Measurements from ENCODE around the gene UVRAG.

Gene UVRAG

GRCh38 chr11:75810637-75811390 is 4.2 kb upstream of the UVRAG start:
- no peak for DNase-seq

DNA sequence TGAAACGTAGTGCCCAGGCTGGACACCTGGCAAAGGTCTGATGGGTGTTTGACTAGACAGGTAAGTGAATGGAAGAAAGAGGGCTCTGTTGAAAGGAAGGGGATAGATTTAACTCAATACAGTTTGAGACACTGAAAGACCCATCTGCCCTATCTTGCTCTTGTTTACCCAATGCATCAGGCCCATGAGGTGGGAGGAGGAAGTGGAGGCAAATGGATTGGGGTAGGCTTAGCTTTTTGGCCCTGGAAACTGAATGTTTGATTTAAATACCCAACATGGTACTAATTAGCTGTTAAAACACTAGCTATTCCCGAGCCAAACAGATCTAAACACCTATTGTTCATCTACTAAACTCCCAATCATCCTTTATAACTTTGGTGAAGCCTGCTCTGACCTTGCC is 3.5 kb upstream of the UVRAG start:
- no peak for DNase-seq

GRCh38 chr11:75812542-75813040 is 2.4 kb upstream of the UVRAG start:
- DNase-seq: no peak

- no peak for DNase-seq
These were observed 1.9 kb upstream of the UVRAG start for GRCh38 chr11:75813124-75813523.

DNA sequence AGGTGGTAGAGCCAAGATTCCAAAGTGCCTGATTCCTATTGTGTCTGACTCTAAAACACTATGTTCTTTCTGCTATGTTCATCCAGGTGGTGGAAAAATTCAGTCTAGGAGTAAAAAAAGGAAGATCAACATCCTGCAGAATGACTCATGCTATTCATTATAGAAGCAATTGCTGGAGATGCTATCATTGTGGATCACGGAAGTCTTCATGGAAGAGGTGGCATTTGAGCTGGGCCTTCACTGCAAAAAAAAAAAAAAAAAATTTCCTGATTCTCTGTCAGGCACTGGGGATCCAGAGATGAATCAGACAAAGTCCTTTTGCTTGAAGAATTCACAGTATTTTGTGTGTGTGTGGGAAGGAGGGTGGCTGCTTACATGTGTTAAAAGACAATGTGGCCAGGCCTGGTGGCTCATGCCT is 1.4 kb upstream of the UVRAG start:
- DNase-seq: no peak

DNA sequence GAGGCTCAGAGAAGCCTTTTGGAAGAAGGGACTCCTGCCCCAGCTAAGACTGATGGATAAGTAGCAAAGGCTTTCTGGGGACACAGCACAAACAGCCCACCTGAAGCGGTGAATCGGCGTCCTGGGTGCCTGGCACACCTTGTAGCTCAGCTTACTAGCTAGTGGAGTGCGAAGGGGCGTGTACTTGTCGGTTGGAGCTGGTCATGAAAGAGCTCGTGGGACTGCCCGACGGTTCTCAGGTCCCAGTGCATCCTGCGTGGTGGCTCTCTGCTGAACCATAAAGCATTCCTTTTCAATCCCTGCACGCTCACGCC is 690 bp upstream of the UVRAG start:
- DNase-seq: no peak

- DNase-seq: peak in 1 of 2 experiments; percentile 33
These were observed 547 bp downstream of the UVRAG start for GRCh38 chr11:75815345-75816168.

- peak; percentile 5 to 14 for DNase-seq
These were observed 1.7 kb downstream of the UVRAG start for GRCh38 chr11:75816561-75817239.

- no peak for DNase-seq
These were observed 5.6 kb downstream of the UVRAG start for GRCh38 chr11:75820645-75821044.

GRCh38 chr11:75821202-75821601 is 6.2 kb downstream of the UVRAG start:
- no peak for DNase-seq

GRCh38 chr11:75822541-75822940 is 7.5 kb downstream of the UVRAG start:
- no peak for DNase-seq

- DNase-seq: no peak
These were observed 8.4 kb downstream of the UVRAG start for GRCh38 chr11:75823415-75823814.

- DNase-seq: no peak
These were observed 8.9 kb downstream of the UVRAG start for GRCh38 chr11:75823946-75824345.

GRCh38 chr11:75826461-75827230 is 11.6 kb downstream of the UVRAG start:
- DNase-seq: no peak

GRCh38 chr11:75827562-75827961 is 12.6 kb downstream of the UVRAG start:
- DNase-seq: no peak

- no peak for DNase-seq
These were observed 17.0 kb downstream of the UVRAG start for GRCh38 chr11:75831915-75832502.

GRCh38 chr11:75834728-75835127 is 19.7 kb downstream of the UVRAG start:
- no peak for DNase-seq

DNA sequence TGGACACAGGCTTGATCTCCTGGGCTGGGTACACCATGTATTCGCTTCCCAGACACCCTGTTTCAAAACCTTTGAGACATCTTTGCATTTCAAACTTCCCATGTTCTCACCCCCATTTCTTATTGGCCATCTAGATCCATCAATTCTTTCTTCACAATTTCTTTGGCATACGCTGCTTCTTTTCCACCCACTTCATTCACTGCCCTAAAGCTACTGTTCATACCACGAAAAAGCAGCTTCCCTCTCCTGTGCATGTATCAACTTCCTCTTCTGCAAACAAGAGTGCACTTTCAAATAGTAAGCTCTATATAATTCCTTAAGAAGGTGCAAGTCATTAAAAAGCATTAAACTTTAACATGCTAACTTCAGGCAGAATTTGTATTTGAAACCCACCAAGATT is 21.4 kb downstream of the UVRAG start:
- no peak for DNase-seq

- no peak for DNase-seq
These were observed 24.8 kb downstream of the UVRAG start for GRCh38 chr11:75839851-75840250.

GRCh38 chr11:75840522-75840921 is 25.5 kb downstream of the UVRAG start:
- no peak for DNase-seq

GRCh38 chr11:75841739-75842138 is 26.7 kb downstream of the UVRAG start:
- DNase-seq: no peak

GRCh38 chr11:75845324-75845723 is 30.3 kb downstream of the UVRAG start:
- DNase-seq: no peak
